K562 (cell line): Measurements from ENCODE around the gene MYO1H. TPM values are rescaled to one million over a fixed set of nuclear protein-coding genes. Genes with fewer than 3 reads are reported as not detected.
A peak's percentile ranks its signal among the peaks of the same experiment; 100 is the strongest.

ENCODE experiments used
- ARID4B ChIP-seq: sonication (generic); formaldehyde crosslinking; IDR thresholded peaks from 2 replicates; pipeline ENCODE4 v1.8.0; 2022; ENCODE audit warnings: mild to moderate bottlenecking, missing genetic modification reagents
- ATF7 ChIP-seq: fragments of 450-650 bp; IDR thresholded peaks from 2 replicates; pipeline ENCODE4 v1.7.1; 2014; ENCODE audit warnings: mild to moderate bottlenecking, moderate library complexity
- CBFA2T3 ChIP-seq: fragments of 450-650 bp; IDR thresholded peaks from 2 replicates; pipeline ENCODE4 v1.6.1; 2017
- CTBP1 ChIP-seq: fragments of 450-650 bp; IDR thresholded peaks from 2 replicates; pipeline ENCODE4 v1.6.1; 2016; ENCODE audit warnings: borderline replicate concordance
- EGR1 ChIP-seq: fragments of 450-650 bp; conservative IDR thresholded peaks from 2 replicates; pipeline ENCODE4 v1.6.1; 2017; ENCODE audit warnings: mild to moderate bottlenecking
- FOXA3 ChIP-seq, 2 experiments: fragments of 450-650 bp in 1 of 2; sonication (generic) in 1 of 2; formaldehyde crosslinking; IDR thresholded peaks in 1 of 2; conservative IDR thresholded peaks in 1 of 2; 2 replicates each; pipeline versions ENCODE4 v1.4.0 to v1.8.0; 2020 to 2022; ENCODE audit warnings: mild to moderate bottlenecking in 2 of 2, missing genetic modification reagents in 1 of 2
- HCFC1 ChIP-seq: IDR thresholded peaks from 2 replicates; pipeline ENCODE4 v1.6.1; 2012; ENCODE audit warnings: low read depth, low read length, improper control_type of control experiment
- HLTF ChIP-seq: fragments of 450-650 bp; IDR thresholded peaks from 2 replicates; pipeline ENCODE4 v1.6.1; 2016
- SMAD4 ChIP-seq: fragments of 250-450 bp; sonication (Bioruptor Pico); conservative IDR thresholded peaks from 2 replicates; pipeline ENCODE4 v1.8.0; 2021; ENCODE audit warnings: inconsistent platforms, mild to moderate bottlenecking, moderate library complexity
- SP1 ChIP-seq: sonication (generic); formaldehyde crosslinking; IDR thresholded peaks from 2 replicates; pipeline ENCODE4 v1.8.1; 2022; ENCODE audit warnings: mild to moderate bottlenecking, missing genetic modification reagents
- TCF7 ChIP-seq: sonication (generic); IDR thresholded peaks from 2 replicates; pipeline ENCODE4 v1.6.1; 2016; ENCODE audit warnings: antibody characterized with exemption, borderline replicate concordance
- ZBTB1 ChIP-seq: sonication (generic); formaldehyde crosslinking; IDR thresholded peaks from 2 replicates; pipeline ENCODE4 v1.8.1; 2023; ENCODE audit warnings: missing genetic modification reagents, low read depth, mild to moderate bottlenecking, borderline replicate concordance
- ZFX ChIP-seq: sonication (generic); formaldehyde crosslinking; IDR thresholded peaks from 2 replicates; pipeline ENCODE4 v1.8.0; 2022; ENCODE audit warnings: mild to moderate bottlenecking, missing genetic modification reagents, moderate library complexity
- ZNF143 ChIP-seq: sonication (generic); formaldehyde crosslinking; IDR thresholded peaks from 2 replicates; pipeline ENCODE4 v1.9.0; 2022; ENCODE audit warnings: mild to moderate bottlenecking, missing genetic modification reagents
- ZNF239 ChIP-seq: fragments of 250-450 bp; sonication (Bioruptor Pico); IDR thresholded peaks from 2 replicates; pipeline ENCODE4 v1.4.0; 2020; ENCODE audit warnings: mild to moderate bottlenecking
- ZNF253 ChIP-seq: fragments of 250-450 bp; sonication (Bioruptor Pico); conservative IDR thresholded peaks from 2 replicates; pipeline ENCODE4 v1.6.1; 2021; ENCODE audit warnings: mild to moderate bottlenecking
- polyA plus RNA-seq, 8 experiments: library from polyadenylated mRNA; depleted of rRNA in 4 of 8; stranded (reverse) in 5 of 8; unstranded in 3 of 8; fragments of >200 nt; fragmentation: Nextera tagmentation in 2 of 8; fragmentation: Illumina TruSeq in 1 of 8; extraction: Ambion mirVana in 2 of 8; extraction: Trizol in 1 of 8; gene quantifications; 2 replicates each; pipeline versions ENCODE4 v1.2.1 to v1.2.3, GENCODE V29; 2011 to 2014; ENCODE audit warnings: inconsistent platforms in 1 of 8, missing spikeins in 1 of 8
- total RNA-seq, 7 experiments: library from RNA; depleted of rRNA in 6 of 7; stranded (reverse); fragments of >200 nt in 6 of 7; fragmentation: Illumina TruSeq in 2 of 7; extraction: Trizol in 2 of 7; gene quantifications; 2 replicates each; pipeline versions ENCODE4 v1.2.1 to v1.2.3, GENCODE V29; 2011 to 2021; ENCODE audit warnings: low replicate concordance in 1 of 7
- TF ChIP-seq, protein P1 (sequence below), 2 experiments: fragments of 450-650 bp; conservative IDR thresholded peaks; 2 replicates each; pipeline ENCODE4 v1.6.1; 2017; ENCODE audit warnings: mild to moderate bottlenecking in 2 of 2, moderate library complexity in 2 of 2
- TF ChIP-seq, protein P2 (sequence below): fragments of 450-650 bp; IDR thresholded peaks from 2 replicates; pipeline ENCODE4 v1.6.1; 2016; ENCODE audit warnings: antibody characterized with exemption
- TF ChIP-seq, protein P3 (sequence below): fragments of 450-650 bp; formaldehyde crosslinking; IDR thresholded peaks from 2 replicates; pipeline ENCODE4 v1.4.0; 2020; ENCODE audit warnings: mild to moderate bottlenecking, mixed read lengths

The MYO1H gene
- total and polyA plus RNA-seq, 9 of the 15 experiments (the other 6 are each of a cell fraction or from before 2014, with no cell fraction given) = not detected

- TF ChIP-seq, protein P1, sequence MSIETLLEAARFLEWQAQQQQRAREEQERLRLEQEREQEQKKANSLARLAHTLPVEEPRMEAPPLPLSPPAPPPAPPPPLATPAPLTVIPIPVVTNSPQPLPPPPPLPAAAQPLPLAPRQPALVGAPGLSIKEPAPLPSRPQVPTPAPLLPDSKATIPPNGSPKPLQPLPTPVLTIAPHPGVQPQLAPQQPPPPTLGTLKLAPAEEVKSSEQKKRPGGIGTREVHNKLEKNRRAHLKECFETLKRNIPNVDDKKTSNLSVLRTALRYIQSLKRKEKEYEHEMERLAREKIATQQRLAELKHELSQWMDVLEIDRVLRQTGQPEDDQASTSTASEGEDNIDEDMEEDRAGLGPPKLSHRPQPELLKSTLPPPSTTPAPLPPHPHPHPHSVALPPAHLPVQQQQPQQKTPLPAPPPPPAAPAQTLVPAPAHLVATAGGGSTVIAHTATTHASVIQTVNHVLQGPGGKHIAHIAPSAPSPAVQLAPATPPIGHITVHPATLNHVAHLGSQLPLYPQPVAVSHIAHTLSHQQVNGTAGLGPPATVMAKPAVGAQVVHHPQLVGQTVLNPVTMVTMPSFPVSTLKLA (conservative IDR thresholded peaks at IDR 0.05) = peak; percentile 18 to 75; a peak in 1 of 4 replicates
- no peak for TF ChIP-seq EGR1
- TF ChIP-seq ZFX (CRISPR knock-in tag) = peak; percentile 41; the same call in 1 of the 2 replicates
- no peak for TF ChIP-seq SP1 (CRISPR knock-in tag)
- TF ChIP-seq, protein P2, sequence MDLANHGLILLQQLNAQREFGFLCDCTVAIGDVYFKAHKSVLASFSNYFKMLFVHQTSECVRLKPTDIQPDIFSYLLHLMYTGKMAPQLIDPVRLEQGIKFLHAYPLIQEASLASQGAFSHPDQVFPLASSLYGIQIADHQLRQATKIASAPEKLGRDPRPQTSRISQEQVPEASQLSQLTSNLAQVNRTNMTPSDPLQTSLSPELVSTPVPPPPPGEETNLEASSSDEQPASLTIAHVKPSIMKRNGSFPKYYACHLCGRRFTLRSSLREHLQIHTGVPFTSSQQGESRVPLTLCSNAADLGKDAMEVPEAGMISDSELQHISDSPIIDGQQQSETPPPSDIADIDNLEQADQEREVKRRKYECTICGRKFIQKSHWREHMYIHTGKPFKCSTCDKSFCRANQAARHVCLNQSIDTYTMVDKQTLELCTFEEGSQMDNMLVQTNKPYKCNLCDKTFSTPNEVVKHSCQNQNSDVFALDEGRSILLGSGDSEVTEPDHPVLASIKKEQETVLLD = no peak; the same call in 1 of the 2 replicates
- TF ChIP-seq ZNF143 (CRISPR knock-in tag) = peak; percentile 69; the same call in 1 of the 2 replicates
- TF ChIP-seq CTBP1 = no peak
- TF ChIP-seq ZBTB1 (CRISPR knock-in tag) = peak; percentile 27; the same call in 1 of the 2 replicates
- peak; percentile 60; the same call in 1 of the 2 replicates for TF ChIP-seq ZNF239 (CRISPR knock-in tag)
- TF ChIP-seq, protein P3, sequence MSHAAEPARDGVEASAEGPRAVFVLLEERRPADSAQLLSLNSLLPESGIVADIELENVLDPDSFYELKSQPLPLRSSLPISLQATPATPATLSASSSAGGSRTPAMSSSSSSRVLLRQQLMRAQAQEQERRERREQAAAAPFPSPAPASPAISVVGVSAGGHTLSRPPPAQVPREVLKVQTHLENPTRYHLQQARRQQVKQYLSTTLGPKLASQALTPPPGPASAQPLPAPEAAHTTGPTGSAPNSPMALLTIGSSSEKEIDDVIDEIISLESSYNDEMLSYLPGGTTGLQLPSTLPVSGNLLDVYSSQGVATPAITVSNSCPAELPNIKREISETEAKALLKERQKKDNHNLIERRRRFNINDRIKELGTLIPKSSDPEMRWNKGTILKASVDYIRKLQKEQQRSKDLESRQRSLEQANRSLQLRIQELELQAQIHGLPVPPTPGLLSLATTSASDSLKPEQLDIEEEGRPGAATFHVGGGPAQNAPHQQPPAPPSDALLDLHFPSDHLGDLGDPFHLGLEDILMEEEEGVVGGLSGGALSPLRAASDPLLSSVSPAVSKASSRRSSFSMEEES = no peak
- TF ChIP-seq ARID4B = peak; percentile 55; the same call in 1 of the 2 replicates
- TF ChIP-seq ATF7 = peak; percentile 53; the same call in 1 of the 2 replicates
- TF ChIP-seq ZNF253 = no peak
- TF ChIP-seq SMAD4 (CRISPR knock-in tag) = peak; percentile 98
- peak; percentile 97 to 99 for TF ChIP-seq FOXA3 (CRISPR knock-in tag; conservative IDR thresholded peaks at IDR 0.05 in 1 of 2, IDR thresholded peaks at IDR 0.05 in 1 of 2)
- no peak for TF ChIP-seq TCF7
- TF ChIP-seq HLTF = no peak
- peak; percentile 62 for TF ChIP-seq CBFA2T3
- peak; percentile 20; the same call in 1 of the 2 replicates for TF ChIP-seq HCFC1
These were observed 113.5 kb downstream of the MYO1H start (continued) for GRCh38 chr12:109461049-109461845.
